T follicular helper cell (primary cell): Measurements from ENCODE around the gene LRPAP1.

ENCODE experiments used
- DNase-seq: peaks from one replicate; pipeline ENCODE4 v3.0.0-alpha.2; 2020; ENCODE audit warnings: low read depth

LRPAP1 gene

DNA sequence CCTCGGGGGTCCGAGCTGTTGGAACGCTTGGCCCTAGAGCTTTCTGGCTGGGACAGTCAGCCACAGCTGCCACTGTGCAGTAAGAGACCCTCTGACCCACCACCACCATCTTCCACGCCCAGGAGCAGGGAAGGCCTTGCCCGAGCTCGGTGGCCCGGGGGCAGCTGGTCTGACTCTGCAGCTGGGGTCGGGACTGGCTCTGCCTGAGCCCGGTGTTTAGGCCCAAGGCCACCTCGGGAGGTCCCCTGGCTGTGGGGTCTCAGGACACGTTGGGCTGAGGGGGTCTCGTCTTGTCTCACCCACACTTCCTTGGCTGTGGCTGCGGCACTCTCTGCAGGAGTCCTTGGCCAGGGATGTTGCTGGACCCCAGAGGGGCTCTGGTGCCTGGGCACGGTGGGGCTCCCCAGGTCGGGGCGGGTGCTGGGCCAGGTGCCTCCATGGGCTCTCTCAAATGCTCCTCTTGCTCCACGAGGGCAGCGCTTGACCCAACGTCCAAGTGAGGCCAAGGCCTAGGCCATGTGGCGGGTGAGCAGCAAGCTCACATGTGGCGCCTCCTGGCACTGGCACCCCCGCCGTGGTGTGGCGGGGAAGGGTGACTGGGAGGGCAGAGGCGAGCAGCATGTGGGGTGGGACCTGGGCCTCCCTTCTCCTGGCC lies 46.2 kb downstream of the LRPAP1 start:
- no peak for DNase-seq

DNA sequence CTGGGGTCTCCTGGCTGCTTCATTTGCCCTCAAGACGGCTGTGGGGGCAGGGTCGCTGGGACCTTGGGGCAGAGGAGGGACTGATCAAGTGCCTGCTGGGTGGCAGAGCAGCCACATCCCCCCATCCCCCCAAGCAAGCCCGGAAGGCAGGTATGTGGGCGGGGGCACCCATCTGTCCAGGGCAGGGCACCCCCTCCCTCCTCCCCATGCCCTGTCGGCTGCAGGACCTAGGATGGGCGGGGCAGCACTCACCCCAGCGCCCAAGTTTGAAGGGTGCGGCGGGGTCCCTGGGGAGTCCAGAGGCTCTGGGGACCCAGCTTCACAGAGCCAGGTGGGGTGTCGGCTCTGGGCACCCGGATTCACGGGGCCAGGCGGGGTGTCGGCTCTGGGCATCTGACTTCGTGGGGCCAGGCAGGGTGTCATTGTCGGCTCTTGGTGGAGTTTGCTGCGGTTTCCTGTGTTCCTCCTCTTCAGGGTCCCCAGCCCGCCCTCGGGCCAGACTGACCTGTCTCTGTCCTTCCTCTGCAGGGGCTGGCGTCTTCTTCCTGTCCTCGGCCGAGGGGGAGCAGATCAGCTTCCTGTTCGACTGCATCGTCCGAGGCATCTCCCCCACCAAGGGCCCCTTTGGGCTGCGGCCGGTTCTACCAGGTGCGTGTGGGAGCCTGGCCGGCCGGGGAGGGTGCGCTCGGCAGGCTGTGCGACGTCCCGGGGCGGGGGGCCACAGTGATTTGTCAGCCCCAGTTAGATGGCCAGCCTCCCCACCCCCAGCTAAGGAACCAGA lies 47.0 kb downstream of the LRPAP1 start:
- DNase-seq, result no peak

DNA sequence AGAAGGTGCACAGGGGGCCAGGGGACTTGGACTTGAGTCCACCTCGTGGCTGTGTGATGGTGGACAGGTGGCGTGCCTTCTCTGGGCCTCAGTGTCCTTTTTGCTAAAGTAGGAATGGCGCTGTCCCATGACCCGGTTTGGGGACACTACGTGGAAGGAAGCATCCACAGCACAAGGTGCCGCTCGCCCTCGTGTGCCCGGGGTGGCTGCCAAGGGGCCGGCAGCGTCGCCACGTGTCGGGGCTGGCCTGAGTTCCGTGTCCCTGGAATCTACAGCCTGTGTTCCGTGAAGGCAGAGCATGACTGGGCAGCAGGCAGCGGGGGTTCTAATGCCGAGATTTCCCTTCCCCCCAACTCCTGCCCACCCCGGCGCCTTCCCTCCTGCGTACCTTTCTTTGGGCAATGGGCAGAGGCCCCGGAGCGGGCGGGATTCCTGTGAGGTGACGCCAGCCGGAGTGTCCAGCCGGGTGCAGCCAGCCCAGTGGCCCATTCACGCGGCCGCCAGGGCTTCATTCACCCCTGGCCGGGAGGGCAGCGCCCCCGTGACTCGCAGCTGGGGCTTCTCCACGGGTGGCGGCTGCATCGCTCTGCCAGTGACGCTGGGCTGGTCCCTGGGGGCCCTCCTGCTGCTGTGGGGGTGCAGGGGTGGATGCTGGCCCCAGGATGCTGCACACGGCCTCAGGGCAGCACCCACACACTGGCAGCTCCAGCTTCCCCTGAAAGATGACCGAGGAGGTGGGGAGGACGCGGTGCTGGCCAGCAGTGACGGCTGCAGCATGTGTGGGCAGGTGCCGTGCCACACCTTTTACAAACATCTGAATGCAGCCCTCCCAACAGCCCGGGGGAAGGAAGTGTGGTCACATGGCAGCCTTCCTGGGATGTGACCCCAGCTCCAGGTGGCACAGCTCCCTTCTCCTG lies 47.9 kb downstream of the LRPAP1 start:
- DNase-seq, result no peak

DNA sequence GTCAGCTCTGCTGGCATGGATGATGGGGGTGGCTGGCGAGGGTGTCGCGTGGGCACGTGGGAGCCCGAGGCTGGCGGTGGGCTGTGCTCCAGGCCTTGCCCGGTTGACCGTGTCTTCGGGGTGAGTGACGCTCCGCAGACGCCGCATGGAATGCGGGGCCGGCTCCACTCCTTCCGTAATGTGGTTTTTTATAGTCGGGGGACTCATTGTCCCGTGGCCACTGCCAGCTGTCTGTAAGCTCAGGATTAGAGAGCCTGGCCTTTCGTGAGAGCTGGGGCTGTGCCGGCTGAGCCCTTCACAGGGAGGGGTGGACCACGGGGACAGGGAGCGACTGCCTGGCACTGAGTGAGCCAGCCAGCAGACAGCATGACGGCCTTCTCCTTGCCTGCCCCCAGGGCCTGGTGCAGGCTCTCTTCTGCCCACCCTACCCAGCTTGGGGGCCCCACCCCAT lies 48.7 kb downstream of the LRPAP1 start:
- DNase-seq, result no peak

DNA sequence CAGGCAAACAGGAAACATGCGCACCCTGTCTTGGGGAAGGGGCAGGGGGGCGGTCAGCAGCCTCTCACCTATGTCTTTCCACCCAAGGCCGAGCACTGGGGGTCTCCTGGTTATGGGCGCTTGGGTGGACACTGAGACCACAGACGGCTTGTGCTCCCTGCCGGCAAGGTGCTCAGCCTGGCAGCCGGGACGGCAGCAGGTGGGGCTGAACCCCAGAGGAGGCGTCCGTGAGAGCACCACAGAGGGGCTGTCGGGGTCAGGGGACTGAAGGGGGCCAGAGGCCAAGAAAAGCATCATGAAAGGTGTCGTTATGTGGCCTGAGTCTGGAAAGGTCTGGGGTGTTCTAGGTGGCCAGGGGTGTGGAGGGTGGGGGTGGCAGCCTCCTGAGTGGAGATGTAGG lies 49.5 kb downstream of the LRPAP1 start:
- DNase-seq, result no peak

DNA sequence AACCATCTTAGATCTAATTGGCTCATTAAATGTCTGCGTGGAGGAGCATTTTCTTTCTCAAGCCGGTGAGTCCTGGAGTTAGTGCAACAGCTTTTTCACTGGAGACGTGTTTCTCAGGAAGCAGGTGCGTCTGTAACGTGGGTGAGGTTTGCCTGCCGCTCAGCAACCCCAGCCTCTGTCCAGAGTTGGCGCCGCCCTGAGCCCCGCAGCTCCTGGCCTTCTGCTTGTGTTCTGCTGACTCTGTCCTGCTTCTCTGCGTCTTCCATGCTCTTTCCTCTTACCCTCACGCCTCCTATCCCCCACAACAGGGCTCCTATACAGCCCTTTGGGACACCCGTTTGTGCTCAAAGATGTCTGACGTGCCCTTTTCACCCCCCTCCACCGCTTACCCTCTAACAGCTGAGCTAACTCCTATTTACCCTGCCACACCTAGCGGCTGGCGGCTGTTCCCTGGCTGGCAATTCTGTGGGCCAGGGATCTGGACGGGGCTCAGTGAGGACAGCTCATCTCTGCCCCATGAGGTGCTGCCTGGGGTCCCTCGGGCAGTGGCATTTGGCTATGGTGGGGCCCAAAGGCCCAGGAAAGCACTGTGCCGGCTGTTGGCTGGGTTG lies 50.3 kb downstream of the LRPAP1 start:
- DNase-seq, result no peak

DNA sequence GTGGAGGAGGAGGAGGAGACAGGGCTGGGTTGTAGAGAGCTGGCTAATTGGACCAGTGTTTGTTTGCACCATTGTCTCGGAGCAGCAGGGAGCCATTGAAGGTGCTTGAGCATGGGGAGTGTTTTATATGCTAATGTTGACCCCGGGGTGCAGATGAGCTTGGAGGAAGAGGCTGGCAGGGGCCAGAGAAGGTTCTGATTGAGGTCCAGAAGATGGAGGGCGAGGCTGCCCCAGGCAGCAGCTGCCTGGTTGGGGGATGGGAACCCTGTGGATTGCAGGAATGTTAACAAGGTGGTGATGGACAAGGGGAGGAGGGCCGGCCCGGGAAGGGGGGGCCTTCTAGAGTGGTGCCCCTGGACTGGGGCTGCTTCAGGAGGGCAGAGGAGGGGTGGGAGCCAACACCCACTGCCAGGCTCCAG lies 51.1 kb downstream of the LRPAP1 start:
- DNase-seq, result no peak

DNA sequence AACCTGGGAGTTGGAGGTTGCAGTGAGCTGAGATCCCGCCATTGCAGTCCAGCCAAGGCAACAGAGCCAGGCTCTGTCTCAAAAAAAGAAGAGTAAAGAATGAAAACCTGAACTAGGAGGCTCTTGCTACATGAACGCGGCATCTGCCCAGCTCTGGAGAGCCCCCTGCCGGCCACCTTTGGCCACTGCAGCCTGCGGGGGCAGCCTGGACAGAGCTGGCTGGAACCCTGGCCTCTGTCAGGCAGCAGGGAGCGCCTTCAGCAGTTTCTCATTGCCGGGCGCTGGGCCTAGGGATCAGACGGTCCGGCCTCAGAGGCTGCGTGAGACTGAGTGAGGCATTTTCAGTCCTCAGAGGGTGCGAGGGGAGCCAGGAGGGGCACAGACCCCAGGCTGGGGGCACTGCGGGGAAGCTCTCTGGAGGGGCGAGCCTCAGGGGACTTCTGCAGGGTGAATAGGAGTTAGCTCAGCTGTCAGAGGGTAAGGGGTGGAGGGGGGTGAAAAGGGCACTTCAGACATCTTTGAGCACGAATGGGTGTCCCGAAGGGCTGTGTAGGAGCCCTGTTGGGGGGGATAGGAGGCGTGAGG lies 51.6 kb downstream of the LRPAP1 start:
- DNase-seq, result peak; percentile 48

DNA sequence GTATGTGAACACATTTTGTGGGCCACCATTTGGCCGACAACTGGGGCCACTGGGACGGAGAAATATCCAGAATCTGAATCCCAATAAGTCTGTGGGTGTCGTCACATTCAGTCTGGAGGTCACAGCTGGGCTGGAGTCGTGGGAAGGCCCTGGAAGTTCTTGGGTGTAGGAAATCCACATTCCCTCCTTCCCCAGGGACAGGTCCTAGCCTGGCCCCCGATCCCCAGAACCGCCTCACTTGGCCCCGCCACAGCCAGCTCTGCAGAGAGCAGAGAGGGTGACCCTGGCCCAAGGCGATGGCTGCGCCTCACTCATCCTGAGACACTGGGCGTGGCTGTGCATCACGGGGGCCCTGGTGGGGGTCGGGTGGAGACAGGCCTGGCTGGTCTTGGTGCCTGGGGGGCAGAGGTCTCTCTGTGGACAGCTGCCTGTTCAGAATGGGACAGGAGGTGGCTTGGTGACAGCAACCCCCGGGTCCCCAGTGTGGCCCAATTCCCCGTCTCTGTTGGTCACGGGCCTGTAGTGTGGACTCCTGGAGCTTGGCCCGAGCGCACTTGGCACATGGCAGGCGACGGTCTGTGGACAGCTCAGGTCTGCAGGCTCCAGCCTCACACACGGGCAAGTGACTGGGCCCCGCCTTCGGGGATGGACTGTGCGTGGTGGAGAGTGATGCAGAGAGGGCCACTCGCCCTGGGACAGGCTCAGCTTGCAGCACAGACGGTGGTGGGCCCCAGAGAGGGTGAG lies 52.7 kb downstream of the LRPAP1 start:
- no peak for DNase-seq

DNA sequence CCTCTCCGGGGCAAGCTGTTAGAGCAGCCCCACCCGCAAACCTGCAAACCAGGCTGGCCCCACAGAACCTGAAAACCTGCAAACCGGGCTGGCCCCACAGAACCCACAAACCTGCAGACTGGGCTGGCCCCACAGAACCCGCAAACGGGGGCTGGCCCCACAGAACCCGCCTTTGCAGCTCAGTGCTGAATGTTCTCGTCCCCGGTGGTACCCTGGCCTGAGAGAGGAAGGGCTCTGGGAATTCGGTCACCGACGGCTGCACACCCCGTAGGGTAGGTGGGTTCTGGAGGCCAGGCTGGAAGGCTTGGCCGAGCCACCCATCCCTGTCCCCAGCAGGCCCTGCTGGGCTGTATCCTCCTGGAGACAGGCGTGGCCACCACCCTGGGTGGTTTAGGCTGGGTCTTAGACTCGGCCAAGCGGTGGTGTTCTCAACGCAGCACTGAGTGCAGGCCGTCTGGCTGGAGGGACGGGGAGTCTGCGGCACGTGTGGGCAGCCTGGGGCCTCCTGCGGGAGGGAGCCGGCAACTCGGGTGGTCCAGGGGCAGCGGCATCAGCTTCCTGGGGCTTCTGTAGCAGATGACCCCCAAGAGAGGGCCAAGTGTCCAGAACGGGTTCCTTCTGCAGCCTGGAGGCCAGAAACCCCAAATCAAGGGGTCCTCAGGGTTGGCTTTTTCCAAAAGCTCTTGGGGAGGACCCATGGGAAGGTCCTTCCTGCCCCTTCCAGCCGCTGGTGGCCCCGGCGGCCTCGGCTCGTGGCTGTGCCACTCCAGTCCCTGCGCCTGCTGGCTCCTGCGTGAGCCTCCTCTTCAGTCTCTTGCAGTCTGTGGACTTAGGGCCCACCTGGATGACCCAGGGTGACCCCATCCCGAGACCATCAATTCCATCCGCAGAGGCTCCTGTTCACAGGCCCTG lies 53.5 kb downstream of the LRPAP1 start:
- no peak for DNase-seq

DNA sequence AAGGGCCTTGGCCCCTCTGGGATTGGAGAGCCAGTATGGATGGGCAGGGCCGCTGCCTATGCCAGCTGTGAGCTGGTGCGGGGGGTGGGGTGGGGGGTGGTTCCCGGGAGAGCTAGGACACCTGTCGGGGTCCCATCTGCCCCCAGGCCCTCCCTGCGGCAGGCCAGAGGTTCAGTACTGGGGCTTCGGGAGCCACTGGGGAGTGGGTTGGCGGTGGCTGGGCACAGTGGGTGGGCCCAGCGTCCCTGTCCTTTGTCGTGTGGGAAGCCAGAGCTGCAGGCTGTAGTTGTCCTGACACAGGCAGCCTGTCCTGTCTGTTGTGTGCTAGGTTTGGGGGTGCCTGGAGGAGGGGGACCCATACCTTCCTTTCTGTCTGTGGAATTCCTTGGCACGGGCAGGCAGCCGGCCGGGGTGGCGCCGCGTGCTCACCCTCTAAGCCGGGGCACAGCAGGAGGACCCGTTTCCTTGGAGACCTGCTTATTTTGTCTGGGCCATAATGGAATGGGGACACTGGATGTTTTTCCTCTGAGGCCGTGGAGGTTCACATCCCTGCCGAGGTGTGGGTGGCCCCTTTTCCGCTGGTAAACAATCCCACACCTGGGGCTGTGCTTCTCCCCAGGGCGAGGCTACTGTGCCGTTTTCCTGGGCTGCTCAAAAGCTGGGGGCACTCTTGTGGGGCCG lies 54.3 kb downstream of the LRPAP1 start:
- DNase-seq, result no peak

DNA sequence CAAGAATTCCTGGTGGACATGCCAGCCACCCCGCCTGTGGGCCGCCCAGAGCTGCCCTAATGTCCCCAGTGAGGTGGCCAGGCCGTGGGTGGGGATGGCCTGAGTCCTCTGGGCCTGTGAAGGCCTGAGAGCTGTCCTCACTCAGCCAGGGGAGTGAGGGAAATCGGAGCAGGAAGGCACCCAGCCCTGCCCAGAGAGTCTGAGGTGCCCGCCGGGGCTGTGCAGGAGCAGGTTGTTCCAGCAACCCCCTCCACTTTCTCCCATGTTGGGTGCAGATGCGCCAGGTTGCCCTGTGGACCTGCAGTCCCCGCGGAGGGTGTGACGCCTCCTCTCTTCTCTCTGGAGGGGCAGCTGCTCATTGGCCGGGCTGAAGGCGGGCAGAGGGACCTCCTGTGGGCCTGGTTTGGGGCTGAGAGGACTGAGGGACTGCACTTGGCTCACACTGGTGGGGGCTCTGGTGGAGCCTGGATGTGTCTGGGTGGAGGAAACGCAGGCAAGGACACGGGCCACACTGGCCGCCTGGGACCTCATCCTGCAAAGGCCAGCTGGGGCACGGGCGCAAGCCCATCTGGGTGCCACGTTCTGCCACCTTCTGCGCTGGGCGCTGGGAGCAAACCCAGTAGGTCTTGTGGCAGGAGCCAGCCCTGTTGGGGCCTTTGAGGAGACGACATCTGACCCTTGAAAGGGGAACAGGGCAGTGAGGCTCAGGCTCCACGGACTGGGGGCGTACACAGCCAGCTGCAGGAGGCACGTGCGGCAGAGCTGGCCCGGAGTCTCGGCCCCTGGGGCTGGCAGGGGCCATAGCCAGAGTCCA lies 55.1 kb downstream of the LRPAP1 start:
- no peak for DNase-seq

DNA sequence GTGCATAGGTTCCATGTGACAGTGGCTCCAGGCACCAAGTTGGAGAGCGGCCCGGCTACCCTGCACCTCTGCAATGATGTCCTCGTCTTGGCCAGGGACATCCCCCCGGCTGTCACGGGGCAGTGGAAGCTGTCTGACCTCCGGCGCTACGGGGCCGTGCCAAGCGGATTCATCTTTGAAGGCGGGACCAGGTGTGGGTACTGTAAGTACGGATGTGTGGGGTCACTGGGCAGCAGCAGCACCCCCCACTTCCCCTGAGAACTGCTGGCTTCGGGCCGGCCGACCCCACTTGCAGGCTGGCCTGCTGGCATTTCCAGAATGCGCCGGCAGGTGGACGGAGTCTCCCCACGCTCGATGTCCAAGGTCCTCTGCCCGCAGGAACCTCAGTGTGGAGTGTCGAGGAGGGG lies 55.9 kb downstream of the LRPAP1 start:
- DNase-seq, result no peak

DNA sequence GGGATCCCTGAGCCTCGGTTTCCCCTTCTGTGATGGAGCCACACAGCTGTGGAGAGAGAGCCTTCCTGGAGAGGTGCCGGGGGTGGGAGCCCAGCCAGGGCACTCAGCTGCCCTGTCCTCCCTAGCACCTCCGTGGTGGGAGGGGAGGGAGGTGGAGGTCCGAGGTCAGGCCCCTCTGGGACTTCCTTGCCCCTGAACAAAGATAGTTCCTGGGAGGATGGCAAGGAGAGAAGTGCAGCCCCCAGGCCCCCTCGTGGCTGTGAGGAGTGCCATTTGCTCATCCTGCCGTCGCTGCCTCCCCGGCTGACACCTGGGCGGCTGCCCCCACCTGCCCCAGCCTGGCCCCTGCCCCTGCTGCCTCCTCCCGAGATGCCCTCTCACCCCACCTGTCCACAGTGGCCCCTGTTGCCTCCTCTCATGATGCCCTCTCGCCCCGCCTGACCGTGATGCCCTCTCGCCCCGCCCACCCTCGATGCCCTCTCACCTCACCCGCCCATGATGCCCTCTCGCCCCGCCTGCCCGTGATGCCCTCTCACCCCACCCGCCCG lies 56.4 kb downstream of the LRPAP1 start:
- DNase-seq, result no peak

DNA sequence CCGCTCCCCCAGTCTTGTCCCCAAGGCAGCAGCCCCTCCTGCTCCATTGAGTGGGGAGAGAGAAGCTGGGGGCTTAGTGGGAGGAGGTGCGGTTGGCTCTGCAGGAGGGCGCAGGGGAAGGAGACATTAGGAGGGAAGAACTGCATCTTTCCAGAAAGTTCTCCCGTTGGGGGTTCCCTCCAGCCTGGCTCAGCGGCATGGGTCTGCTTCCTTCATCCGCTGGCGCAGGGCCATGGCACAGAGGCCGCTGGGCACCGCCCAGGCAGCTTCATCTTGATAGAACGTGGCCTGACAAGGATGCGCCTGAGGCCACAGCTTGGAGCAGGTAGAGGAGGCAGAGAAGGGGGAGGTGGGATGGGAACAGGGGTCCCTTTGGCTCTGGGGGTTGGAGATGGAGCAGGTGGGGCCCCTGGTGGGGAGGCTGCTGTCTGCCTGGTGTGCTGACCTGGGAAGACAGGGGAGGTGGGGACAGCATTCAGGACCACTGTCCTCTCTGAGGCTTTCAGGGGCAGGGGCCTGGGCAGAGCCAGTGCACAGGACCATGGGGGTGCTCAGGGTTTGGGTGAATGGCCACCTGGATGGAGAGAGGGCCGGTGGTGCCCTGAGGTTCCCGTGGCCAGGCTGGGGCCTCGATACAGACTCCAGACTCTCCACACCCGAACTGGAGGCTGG lies 57.0 kb downstream of the LRPAP1 start:
- no peak for DNase-seq

DNA sequence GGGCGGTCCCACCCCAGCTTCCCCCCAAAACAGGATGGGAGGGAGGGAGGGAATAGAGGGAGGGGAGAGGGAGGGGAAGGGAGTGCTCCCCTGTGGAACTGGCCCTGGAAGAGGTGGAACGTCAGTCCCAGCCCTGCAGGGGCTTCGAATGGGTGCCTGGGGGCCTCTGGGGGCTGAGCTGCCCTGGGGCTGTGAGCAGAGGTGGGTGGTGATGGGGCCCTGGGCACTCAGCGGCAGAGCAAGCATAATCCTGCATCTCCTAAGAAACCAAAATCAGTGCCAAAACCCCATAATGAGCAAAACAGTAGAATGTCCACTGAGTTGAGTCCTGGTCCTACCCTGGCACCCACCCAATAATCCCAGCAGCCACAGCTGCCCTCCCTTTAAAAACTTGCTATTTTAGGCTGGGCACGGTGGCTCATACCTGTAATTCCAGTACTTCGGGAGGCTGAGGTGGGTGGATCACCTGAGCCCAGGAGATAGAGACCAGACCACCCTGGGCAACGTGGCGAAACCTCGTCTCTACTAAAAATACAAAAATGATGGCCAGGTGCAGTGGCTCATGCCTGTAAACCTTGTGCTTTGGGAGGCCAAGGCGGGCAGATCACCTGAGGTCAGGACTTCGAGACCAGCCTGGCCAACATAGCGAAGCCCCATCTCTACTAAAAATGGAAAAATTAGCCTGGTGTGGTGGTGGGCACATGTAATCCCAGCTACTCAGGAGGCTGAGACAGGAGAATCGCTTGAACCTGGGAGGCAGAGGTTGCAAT lies 58.0 kb downstream of the LRPAP1 start:
- DNase-seq, result no peak
